ENCODE data around the gene KPNA1.

KPNA1 gene

GRCh38 chr3:122383771-122384697 lies 130.7 kb downstream of the KPNA1 start, which contains the start of gene FAM162A:
TSS of gene FAM162A (plus strand) at chr3:122384182. CDS start at chr3:122384266, 84 bp downstream.
- peak within 1 kb of the TSS; percentile 79 for H3K4me3 ChIP-seq (ENCODE audit: low read depth, low read length)
- H3K27ac ChIP-seq (ENCODE audit: low read depth, low read length): peak within 1 kb of the TSS; percentile 39
- H3K9ac ChIP-seq (ENCODE audit: low read length): peak within 1 kb of the TSS; percentile 89
- H3K27me3 ChIP-seq (ENCODE audit: control insufficient read depth, insufficient read depth, low read length): no peaks in the 10 kb centered on the region
- no peaks in the 10 kb centered on the region for H3K9me3 ChIP-seq (ENCODE audit: control insufficient read depth, insufficient read depth, low read depth, low read length)
- H3K4me1 ChIP-seq (ENCODE audit: control insufficient read depth, insufficient read depth, low read length): peaks cover 9% of the 10 kb centered on the region; the same call in 1 of the 2 replicates
- no peaks in the 10 kb centered on the region; the same call in 1 of the 2 replicates for H3K36me3 ChIP-seq (ENCODE audit: control insufficient read depth, insufficient read depth, low read length)

GRCh38 chr3:122382888-122383666 lies 131.7 kb downstream of the KPNA1 start, which contains the start of gene MIX23:
TSS of gene MIX23 (minus strand) at chr3:122383231. CDS start at chr3:122383224, 7 bp downstream.
- H3K4me3 ChIP-seq (ENCODE audit: low read depth, low read length): peak within 1 kb of the TSS; percentile 79
- H3K36me3 ChIP-seq (ENCODE audit: control insufficient read depth, insufficient read depth, low read length): no peaks in the 10 kb centered on the region; the same call in 1 of the 2 replicates
- H3K9ac ChIP-seq (ENCODE audit: low read length): peak within 1 kb of the TSS; percentile 89
- no peaks in the 10 kb centered on the region for H3K27me3 ChIP-seq (ENCODE audit: control insufficient read depth, insufficient read depth, low read length)
- no peaks in the 10 kb centered on the region for H3K9me3 ChIP-seq (ENCODE audit: control insufficient read depth, insufficient read depth, low read depth, low read length)
- peak within 1 kb of the TSS; percentile 39 for H3K27ac ChIP-seq (ENCODE audit: low read depth, low read length)
- H3K4me1 ChIP-seq (ENCODE audit: control insufficient read depth, insufficient read depth, low read length): peaks cover 9% of the 10 kb centered on the region; the same call in 1 of the 2 replicates

- no peak overlapping the region for H3K27ac ChIP-seq (ENCODE audit: low read depth, low read length)
Observed at GRCh38 chr3:122377975-122378374, 136.8 kb downstream of the KPNA1 start.

GRCh38 chr3:122374034-122374433 lies 140.7 kb downstream of the KPNA1 start:
- H3K27ac ChIP-seq (ENCODE audit: low read depth, low read length): no peak overlapping the region
- H3K4me1 ChIP-seq (ENCODE audit: control insufficient read depth, insufficient read depth, low read length): no peaks in the 10 kb centered on the region
- peaks cover 24% of the 10 kb centered on the region for H3K36me3 ChIP-seq (ENCODE audit: control insufficient read depth, insufficient read depth, low read length)
- no peak overlapping the region for H3K4me3 ChIP-seq (ENCODE audit: low read depth, low read length)
- no peak overlapping the region for H3K9ac ChIP-seq (ENCODE audit: low read length)
- no peaks in the 10 kb centered on the region for H3K9me3 ChIP-seq (ENCODE audit: control insufficient read depth, insufficient read depth, low read depth, low read length)
- H3K27me3 ChIP-seq (ENCODE audit: control insufficient read depth, insufficient read depth, low read length): no peaks in the 10 kb centered on the region

More at GRCh38 chr3:122377975-122378374, 136.8 kb downstream of the KPNA1 start:
- H3K27me3 ChIP-seq (ENCODE audit: control insufficient read depth, insufficient read depth, low read length): no peaks in the 10 kb centered on the region
- no peaks in the 10 kb centered on the region; the same call in 1 of the 2 replicates for H3K36me3 ChIP-seq (ENCODE audit: control insufficient read depth, insufficient read depth, low read length)
- no peaks in the 10 kb centered on the region for H3K9me3 ChIP-seq (ENCODE audit: control insufficient read depth, insufficient read depth, low read depth, low read length)
- no peak overlapping the region for H3K4me3 ChIP-seq (ENCODE audit: low read depth, low read length)
- H3K9ac ChIP-seq (ENCODE audit: low read length): no peak overlapping the region
- no peaks in the 10 kb centered on the region for H3K4me1 ChIP-seq (ENCODE audit: control insufficient read depth, insufficient read depth, low read length)

All from HUES6 (cell line).